IPS-NIHi7 (cell line): ENCODE results near the gene EEF1AKMT2.
A peak's percentile ranks its signal among the peaks of the same experiment; 100 is the strongest.

Experiments
- DNase-seq: peaks from one replicate; pipeline ENCODE4 v3.0.0; 2012; ENCODE audit warnings: mixed read lengths; ENCODE audit errors: extremely low spot score

Gene EEF1AKMT2

DNA sequence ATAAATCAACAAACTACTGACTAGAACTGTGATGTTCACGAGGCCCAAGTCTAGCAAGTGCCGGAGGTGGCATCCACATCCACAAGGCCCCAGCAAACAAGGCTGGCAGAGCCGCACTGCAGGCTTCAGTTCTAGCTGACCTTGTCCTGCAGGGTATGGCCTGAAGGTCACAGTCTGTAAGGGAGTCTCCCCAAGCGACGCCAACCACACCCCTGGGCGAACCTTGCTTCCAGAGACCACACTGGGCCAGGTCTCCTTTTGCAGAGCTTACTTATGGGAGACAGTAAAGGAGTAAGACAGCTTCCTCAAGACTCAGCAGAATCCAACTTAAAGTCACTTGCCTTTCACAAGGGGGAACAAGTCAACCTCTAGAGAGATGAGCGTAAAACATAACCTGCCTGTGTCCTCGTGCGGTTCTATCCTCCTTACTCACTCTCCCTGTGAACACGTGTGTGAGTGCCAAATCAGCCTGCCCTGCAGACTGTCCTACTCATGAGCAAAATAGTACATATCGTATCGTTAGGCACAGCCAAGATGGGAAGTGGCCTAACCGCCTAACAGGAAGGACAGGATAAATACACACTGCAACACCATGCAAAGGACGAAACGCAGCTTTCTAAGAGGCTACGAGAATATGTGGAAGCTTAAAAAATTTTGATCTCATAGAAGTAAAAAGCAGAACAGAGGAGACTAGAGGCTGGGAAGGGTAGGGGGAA lies 70.2 kb downstream of the EEF1AKMT2 start:
- no peak for DNase-seq

- no peak for DNase-seq
These were observed 72.4 kb downstream of the EEF1AKMT2 start for GRCh38 chr10:124719213-124719851.

DNA sequence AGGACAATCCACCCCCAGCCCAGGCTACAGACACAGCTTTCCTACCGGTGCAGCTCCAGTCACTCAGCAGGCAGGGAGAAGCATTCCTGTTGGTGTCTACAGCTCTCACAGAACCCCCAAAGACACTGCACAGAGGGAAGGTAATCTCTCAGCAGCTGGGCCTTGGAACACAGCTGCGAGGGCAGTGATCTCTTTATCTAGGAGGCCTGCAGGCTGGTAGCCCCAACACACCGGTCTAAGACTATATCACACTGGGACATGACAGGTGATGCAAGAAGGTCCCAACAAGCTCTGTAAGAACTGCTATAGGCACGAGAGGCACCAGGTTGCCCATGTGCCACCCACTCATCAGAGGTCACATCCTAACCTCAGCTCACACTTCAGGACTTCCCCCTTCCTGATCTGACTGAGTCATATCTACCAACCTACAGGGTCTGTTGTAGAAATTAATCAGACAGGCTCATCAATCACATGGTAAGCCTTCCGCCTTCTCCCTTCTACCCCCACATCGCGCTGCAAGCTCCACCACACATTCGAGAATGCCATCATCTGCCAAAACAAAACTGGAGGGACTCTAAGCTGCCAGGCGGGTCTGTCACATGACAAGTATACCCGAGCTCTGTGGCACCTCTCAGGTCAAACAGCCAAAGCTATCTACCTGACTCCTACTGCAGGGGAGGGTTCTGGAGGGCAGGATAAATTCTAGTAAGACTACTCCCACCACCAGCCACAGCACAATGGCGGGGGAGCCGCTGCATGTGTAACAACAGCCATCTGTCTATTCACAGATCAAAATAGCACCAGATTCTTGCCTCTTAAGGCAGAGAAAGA lies 73.6 kb downstream of the EEF1AKMT2 start:
- DNase-seq = no peak

- DNase-seq = no peak
These were observed 74.5 kb downstream of the EEF1AKMT2 start for GRCh38 chr10:124717041-124717757.

GRCh38 chr10:124716369-124716768 lies 75.3 kb downstream of the EEF1AKMT2 start:
- no peak for DNase-seq

DNA sequence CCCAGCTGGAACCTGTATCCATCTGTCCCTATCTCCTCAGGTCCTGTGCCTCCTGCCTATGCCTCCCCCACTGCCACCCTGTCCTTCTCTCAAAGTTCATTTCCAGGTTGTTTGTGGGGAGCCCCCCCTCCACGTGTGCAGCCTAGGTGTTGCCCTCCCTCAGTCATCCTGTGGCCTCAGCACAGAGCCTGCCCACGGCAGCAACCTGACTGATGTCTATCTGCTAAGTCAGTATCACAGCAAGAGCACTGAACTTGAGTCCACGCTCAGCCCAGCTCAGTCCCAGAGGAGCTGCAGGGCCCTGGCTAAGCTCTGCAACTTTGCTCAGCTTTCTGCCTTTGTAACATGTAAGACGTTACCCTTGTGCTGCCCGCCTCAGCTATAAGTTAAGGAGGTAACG lies 76.2 kb downstream of the EEF1AKMT2 start:
- DNase-seq = no peak

DNA sequence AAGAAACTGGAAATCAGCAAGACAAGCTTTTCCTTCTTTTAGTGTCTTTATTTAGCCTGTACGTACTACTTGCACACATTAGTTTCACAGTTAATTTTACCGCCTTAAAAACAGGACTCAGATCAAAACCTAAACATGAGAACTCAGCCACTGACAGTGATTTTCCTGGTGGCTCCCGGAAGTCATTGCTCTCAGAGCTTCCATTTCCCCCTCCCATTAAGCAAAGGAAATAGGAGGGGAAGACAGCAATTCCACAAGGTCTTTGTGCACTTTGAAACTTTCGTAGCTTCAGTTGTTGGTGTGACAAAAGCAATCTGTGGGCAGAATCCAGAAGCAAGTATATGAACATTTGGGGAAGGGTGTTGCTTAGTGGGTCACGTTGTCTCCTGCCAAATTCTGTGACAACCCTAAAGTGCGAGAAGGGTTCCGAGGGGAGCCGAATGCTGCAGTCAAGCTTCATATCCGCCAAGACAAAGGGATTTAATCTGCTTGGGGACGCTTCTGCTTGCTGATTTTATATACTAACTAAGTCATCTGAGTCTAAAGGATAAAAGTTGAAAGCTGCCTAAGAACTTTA lies 77.9 kb downstream of the EEF1AKMT2 start:
- no peak for DNase-seq

- no peak for DNase-seq
These were observed 78.8 kb downstream of the EEF1AKMT2 start for GRCh38 chr10:124712704-124713407.

GRCh38 chr10:124711145-124711544 lies 80.5 kb downstream of the EEF1AKMT2 start:
- no peak for DNase-seq

DNA sequence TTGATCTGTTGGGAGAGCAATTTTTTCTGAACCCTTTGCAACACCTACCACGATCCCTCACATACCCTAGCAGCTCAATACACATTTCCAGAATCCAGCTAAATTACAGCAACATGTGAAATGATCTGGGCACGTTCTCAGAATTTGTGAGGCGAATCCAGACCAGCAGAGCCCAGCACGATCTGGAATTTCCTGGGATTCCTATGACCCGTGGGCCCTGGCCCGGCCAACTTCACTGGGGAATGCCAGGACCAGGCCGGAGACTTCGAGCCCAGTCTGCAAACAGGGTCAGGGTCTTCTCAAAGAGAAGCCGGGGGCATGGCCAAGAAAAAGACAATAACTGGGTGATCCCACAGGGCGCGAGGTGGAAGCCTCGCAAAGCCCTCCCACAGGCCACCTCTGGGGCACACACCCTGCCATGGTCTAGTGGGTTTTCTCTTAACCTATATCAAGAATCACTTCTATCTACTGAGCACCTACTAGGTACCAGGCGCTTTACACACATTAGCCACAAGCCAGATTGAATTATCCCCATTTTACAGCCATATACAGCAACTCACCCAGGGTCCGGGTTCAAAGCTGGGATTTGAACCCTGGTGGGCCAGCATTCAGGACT lies 81.3 kb downstream of the EEF1AKMT2 start:
- DNase-seq = no peak

DNA sequence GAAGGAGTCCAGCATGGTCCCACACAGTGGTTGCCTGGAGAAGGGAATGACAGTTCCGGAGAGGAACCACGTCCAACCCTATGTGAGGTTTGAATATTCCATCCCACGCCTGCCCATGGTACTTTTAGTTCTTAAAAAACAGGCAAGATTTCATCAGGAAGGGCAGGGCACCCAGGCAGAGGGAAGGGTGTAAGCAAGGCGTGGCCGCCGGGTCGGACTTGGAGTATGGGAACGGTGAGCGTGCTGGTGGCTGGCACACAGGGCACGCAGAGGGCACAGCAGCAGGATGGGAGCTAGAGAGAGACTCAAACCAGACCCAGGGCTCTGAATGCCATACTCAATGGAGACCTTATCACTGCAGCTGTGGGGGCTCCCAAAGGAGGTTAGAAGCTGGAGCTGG lies 81.8 kb downstream of the EEF1AKMT2 start:
- DNase-seq = no peak

- peak; percentile 55 for DNase-seq
These were observed 82.7 kb downstream of the EEF1AKMT2 start for GRCh38 chr10:124708922-124709520.

- no peak for DNase-seq
These were observed 83.4 kb downstream of the EEF1AKMT2 start for GRCh38 chr10:124708246-124708779.
